GM12878 (cell line): ENCODE results near the gene GRM7.

Source experiments
- CEBPB ChIP-seq, 2 experiments: fragments of 150-350 bp in 1 of 2; IDR thresholded peaks; 2 replicates each; pipeline ENCODE4 v1.6.1; 2012 to 2014; ENCODE audit warnings: low read depth in 2 of 2, low read length in 2 of 2, borderline replicate concordance in 1 of 2, inconsistent platforms in 1 of 2
- EP300 ChIP-seq, 2 experiments: fragments of 150-350 bp in 1 of 2; IDR thresholded peaks; 2 replicates each; pipeline ENCODE4 v1.6.1; 2011 to 2012; ENCODE audit warnings: low read depth in 2 of 2, low read length in 2 of 2, borderline replicate concordance in 1 of 2, improper control_type of control experiment in 1 of 2, inconsistent platforms in 1 of 2; ENCODE audit not compliant: control insufficient read depth in 1 of 2
- JUND ChIP-seq: IDR thresholded peaks from 2 replicates; pipeline ENCODE4 v1.6.1; 2012; ENCODE audit warnings: low read depth, mild to moderate bottlenecking, low read length, improper control_type of control experiment, moderate library complexity
- KAT2A ChIP-seq: conservative IDR thresholded peaks from 2 replicates; pipeline ENCODE4 v1.6.1; 2011; ENCODE audit warnings: low read depth, low read length; ENCODE audit not compliant: control insufficient read depth
- MAX ChIP-seq: IDR thresholded peaks from 2 replicates; pipeline ENCODE4 v1.6.1; 2012; ENCODE audit warnings: low read depth, low read length, improper control_type of control experiment
- PML ChIP-seq: IDR thresholded peaks from 2 replicates; pipeline ENCODE4 v1.6.1; 2012; ENCODE audit warnings: low read length, inconsistent platforms
- POLR2AphosphoS5 ChIP-seq: IDR thresholded peaks from 2 replicates; pipeline ENCODE4 v1.6.1; 2011; ENCODE audit warnings: mild to moderate bottlenecking, low read length, inconsistent platforms
- POU2F2 ChIP-seq: IDR thresholded peaks from 3 replicates; pipeline ENCODE4 v1.6.1; 2011; ENCODE audit warnings: low read depth, mild to moderate bottlenecking, low read length, borderline replicate concordance
- ZNF217 ChIP-seq: fragments of 450-650 bp; IDR thresholded peaks from 2 replicates; pipeline ENCODE4 v1.6.1; 2017; ENCODE audit warnings: antibody characterized with exemption, mild to moderate bottlenecking
- TF ChIP-seq, protein P1 (sequence below), 3 experiments: IDR thresholded peaks in 2 of 3; conservative IDR thresholded peaks in 1 of 3; 2 replicates each; pipeline ENCODE4 v1.5.1; 2011; ENCODE audit warnings: low read depth in 3 of 3, low read length in 3 of 3, mild to moderate bottlenecking in 3 of 3, control low read depth in 2 of 3, moderate library complexity in 2 of 3, inconsistent platforms in 1 of 3, mixed read lengths in 1 of 3; ENCODE audit not compliant: control insufficient read depth in 2 of 3, insufficient read depth in 1 of 3; ENCODE audit errors: extremely low read depth in 1 of 3

DNA sequence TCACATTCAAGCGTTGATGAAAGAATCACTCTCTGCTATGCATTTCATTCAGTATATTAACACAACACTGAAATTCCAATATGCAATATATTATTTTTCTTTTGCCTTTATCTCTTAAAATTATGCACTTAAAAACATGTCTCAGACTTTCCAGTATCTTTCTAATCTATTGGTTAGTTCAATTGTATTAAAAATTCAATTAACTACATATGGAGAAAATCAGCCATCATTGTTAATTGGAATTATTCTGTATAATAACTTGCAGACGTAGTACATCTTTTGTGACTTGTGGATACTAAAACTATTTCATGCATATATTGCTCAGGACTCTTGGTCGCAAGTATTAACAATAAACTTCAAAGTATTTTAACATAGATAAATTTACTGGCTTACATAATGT is 715.6 kb downstream of the GRM7 start:
- TF ChIP-seq CEBPB (IDR thresholded peaks at IDR 0.05; ENCODE audit: borderline replicate concordance in 1 of 2, low read depth in 2 of 2, low read length in 2 of 2) = no peak
- no peak for TF ChIP-seq EP300 (IDR thresholded peaks at IDR 0.05; ENCODE audit: borderline replicate concordance in 1 of 2, control insufficient read depth in 1 of 2, low read depth in 2 of 2, low read length in 2 of 2)
- TF ChIP-seq, protein P1, sequence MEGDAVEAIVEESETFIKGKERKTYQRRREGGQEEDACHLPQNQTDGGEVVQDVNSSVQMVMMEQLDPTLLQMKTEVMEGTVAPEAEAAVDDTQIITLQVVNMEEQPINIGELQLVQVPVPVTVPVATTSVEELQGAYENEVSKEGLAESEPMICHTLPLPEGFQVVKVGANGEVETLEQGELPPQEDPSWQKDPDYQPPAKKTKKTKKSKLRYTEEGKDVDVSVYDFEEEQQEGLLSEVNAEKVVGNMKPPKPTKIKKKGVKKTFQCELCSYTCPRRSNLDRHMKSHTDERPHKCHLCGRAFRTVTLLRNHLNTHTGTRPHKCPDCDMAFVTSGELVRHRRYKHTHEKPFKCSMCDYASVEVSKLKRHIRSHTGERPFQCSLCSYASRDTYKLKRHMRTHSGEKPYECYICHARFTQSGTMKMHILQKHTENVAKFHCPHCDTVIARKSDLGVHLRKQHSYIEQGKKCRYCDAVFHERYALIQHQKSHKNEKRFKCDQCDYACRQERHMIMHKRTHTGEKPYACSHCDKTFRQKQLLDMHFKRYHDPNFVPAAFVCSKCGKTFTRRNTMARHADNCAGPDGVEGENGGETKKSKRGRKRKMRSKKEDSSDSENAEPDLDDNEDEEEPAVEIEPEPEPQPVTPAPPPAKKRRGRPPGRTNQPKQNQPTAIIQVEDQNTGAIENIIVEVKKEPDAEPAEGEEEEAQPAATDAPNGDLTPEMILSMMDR (IDR thresholded peaks at IDR 0.05 in 2 of 3, conservative IDR thresholded peaks at IDR 0.05 in 1 of 3; ENCODE audit: control insufficient read depth in 2 of 3, extremely low read depth in 1 of 3, insufficient read depth in 1 of 3, low read depth in 3 of 3, low read length in 3 of 3) = no peak
- TF ChIP-seq PML = no peak
- TF ChIP-seq ZNF217 = no peak
- no peak for TF ChIP-seq KAT2A
- no peak for TF ChIP-seq MAX
- TF ChIP-seq POU2F2 = no peak
- TF ChIP-seq POLR2AphosphoS5 = no peak
- TF ChIP-seq JUND = no peak
